Epithelial cell of proximal tubule (primary cell): ENCODE data around the gene ABTB2. TPM values are rescaled to one million over a fixed set of nuclear protein-coding genes. Genes with fewer than 3 reads are reported as not detected.

Experiments
- DNase-seq: peaks from one replicate; pipeline ENCODE4 v3.0.0-alpha.2; 2011; ENCODE audit warnings: low read depth
- H3K4me3 ChIP-seq: 2 replicates; pipeline ENCODE4 v1.5.1; 2011; ENCODE audit warnings: low read depth, mild to moderate bottlenecking, low read length
- CTCF ChIP-seq: conservative IDR thresholded peaks from 2 replicates; pipeline ENCODE4 v1.5.1; 2012; ENCODE audit warnings: low read depth, mild to moderate bottlenecking, low read length
- total RNA-seq: library from RNA; depleted of rRNA; stranded (reverse); fragments of >200 nt; gene quantifications from 2 replicates; pipeline ENCODE4 v1.2.3, GENCODE V29; 2015

Gene ABTB2
- total RNA-seq, 1 donor from 2014 or later = 17.6 TPM

GRCh38 chr11:34165121-34165520, 192.7 kb downstream of the ABTB2 start:
- no peak for TF ChIP-seq CTCF
- H3K4me3 ChIP-seq = no peak overlapping the region
- DNase-seq = no peak

- TF ChIP-seq CTCF = no peak
- DNase-seq = no peak
- no peak overlapping the region for H3K4me3 ChIP-seq
Measured at GRCh38 chr11:34162856-34163255, 195.0 kb downstream of the ABTB2 start.

GRCh38 chr11:34162493-34162820, 195.4 kb downstream of the ABTB2 start:
- no peak for TF ChIP-seq CTCF
- no peak for DNase-seq

GRCh38 chr11:34161812-34162492, 195.9 kb downstream of the ABTB2 start:
- no peak for DNase-seq
- no peak overlapping the region for H3K4me3 ChIP-seq
- TF ChIP-seq CTCF = no peak

More at GRCh38 chr11:34162493-34162820, 195.4 kb downstream of the ABTB2 start:
- H3K4me3 ChIP-seq = no peak overlapping the region

GRCh38 chr11:34161361-34161760, 196.4 kb downstream of the ABTB2 start:
- TF ChIP-seq CTCF = no peak
- no peak overlapping the region for H3K4me3 ChIP-seq
- no peak for DNase-seq

GRCh38 chr11:34160791-34161190, 197.0 kb downstream of the ABTB2 start:
- no peak for TF ChIP-seq CTCF
- no peak overlapping the region for H3K4me3 ChIP-seq

GRCh38 chr11:34160049-34160721, 197.6 kb downstream of the ABTB2 start:
- TF ChIP-seq CTCF = no peak
- DNase-seq = no peak
- no peak overlapping the region for H3K4me3 ChIP-seq

More at GRCh38 chr11:34160791-34161190, 197.0 kb downstream of the ABTB2 start:
- no peak for DNase-seq
